ENCODE data around the gene HLA-E.

- TF ChIP-seq, protein P1, sequence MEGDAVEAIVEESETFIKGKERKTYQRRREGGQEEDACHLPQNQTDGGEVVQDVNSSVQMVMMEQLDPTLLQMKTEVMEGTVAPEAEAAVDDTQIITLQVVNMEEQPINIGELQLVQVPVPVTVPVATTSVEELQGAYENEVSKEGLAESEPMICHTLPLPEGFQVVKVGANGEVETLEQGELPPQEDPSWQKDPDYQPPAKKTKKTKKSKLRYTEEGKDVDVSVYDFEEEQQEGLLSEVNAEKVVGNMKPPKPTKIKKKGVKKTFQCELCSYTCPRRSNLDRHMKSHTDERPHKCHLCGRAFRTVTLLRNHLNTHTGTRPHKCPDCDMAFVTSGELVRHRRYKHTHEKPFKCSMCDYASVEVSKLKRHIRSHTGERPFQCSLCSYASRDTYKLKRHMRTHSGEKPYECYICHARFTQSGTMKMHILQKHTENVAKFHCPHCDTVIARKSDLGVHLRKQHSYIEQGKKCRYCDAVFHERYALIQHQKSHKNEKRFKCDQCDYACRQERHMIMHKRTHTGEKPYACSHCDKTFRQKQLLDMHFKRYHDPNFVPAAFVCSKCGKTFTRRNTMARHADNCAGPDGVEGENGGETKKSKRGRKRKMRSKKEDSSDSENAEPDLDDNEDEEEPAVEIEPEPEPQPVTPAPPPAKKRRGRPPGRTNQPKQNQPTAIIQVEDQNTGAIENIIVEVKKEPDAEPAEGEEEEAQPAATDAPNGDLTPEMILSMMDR (IDR thresholded peaks at IDR 0.05; ENCODE audit: insufficient read depth, low read depth, low read length), result no peak
- no peak for TF ChIP-seq EZH2 (IDR thresholded peaks at IDR 0.05; ENCODE audit: insufficient read depth, low read length)
These were observed 5.1 kb downstream of the HLA-E start for GRCh38 chr6:30494291-30494861.

Data from astrocyte (in vitro differentiated cells and primary cell).